Measurements from ENCODE around the gene COL4A5.

The COL4A5 gene

DNA sequence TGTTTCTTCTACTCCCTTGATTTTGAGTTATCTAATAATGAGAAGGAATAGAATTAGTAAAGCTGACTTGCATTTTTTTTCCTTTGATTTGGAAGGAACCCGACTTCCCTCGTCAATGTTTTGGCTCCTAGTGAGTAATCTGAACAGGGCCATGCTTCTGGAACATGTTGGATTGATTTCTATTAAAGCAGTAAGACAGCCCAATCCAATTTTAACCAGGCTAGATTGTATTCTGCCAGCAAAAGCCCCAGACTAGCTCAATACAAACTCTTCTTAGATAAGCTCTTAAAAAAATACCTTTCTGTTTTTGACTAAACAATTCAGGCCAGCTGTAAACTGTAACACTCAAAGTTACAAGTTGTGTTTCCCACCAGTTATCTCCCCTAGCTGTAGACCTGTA, 170.5 kb downstream of the COL4A5 start:
- no peak overlapping the region for H3K4me3 ChIP-seq (ENCODE audit: low read depth, low read length)
- DNase-seq (ENCODE audit: low read depth): no peak
- TF ChIP-seq CTCF (IDR thresholded peaks at IDR 0.05; ENCODE audit: low read depth, low read length, missing control alignments): no peak

- no peak for TF ChIP-seq CTCF (IDR thresholded peaks at IDR 0.05; ENCODE audit: low read depth, low read length, missing control alignments)
- no peak overlapping the region for H3K4me3 ChIP-seq (ENCODE audit: low read depth, low read length)
- no peak for DNase-seq (ENCODE audit: low read depth)
Observed at GRCh38 chrX:108614616-108615015, 175.0 kb downstream of the COL4A5 start.

DNA sequence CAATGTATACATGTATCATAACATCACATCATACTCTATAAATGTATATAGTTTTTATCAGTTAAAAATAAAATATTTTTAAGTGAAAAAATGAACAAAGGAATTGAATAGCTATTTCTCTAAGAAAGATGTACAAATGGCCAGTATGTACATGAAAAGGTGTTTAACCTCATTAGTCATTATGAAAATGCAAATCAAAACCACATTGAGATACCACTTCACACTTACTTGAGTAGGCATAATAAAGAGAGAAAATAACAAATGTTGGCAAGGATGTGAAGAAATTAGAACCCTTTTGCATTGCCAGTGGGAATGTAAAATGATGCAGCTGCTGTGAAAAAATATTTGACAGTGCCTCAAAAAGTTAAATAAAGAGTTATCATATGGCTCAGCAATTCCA, 201.2 kb downstream of the COL4A5 start:
- DNase-seq (ENCODE audit: low read depth): no peak
- no peak overlapping the region for H3K4me3 ChIP-seq (ENCODE audit: low read depth, low read length)
- no peak for TF ChIP-seq CTCF (IDR thresholded peaks at IDR 0.05; ENCODE audit: low read depth, low read length, missing control alignments)

- no peak for DNase-seq (ENCODE audit: low read depth)
- TF ChIP-seq CTCF (IDR thresholded peaks at IDR 0.05; ENCODE audit: low read depth, low read length, missing control alignments): no peak
- H3K4me3 ChIP-seq (ENCODE audit: low read depth, low read length): no peak overlapping the region
Observed at GRCh38 chrX:108641589-108642272, 202.1 kb downstream of the COL4A5 start.

DNA sequence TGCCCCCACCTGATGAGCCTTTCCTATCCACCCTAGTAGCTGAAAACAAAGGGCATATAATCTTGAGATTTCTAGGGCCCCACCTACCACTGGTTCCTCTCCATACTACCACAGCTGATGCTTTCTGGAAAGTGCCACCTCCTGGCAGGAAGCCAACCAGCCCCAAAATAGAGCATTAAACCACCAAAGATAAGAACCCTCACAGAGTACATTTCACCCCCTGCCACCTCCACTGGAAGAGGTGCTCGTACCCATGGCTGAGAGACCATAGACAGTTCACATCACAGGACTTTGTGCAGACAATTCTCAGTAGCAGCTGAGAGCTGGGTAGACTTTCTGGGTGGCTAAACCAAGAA, 202.6 kb downstream of the COL4A5 start:
- no peak for DNase-seq (ENCODE audit: low read depth)
- no peak overlapping the region for H3K4me3 ChIP-seq (ENCODE audit: low read depth, low read length)
- no peak for TF ChIP-seq CTCF (IDR thresholded peaks at IDR 0.05; ENCODE audit: low read depth, low read length, missing control alignments)

DNA sequence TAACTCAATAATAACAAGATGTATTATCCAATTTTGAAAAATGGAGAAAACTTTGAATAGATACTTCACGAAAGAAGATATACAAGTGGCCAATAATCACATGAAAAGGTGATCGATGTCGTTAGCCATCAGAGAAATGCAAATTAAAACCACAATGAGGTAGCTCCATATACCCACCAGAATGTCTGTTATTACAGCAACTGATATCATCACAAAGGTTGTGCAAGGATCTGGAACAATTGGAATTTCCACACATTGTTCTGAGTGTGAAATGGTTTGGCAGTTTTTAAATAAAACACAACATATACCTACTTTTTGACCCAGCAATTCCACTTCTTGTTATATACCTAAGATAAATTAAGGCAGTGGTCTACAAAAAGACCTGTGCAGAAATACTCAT, 225.1 kb downstream of the COL4A5 start:
- no peak overlapping the region for H3K4me3 ChIP-seq (ENCODE audit: low read depth, low read length)
- TF ChIP-seq CTCF (IDR thresholded peaks at IDR 0.05; ENCODE audit: low read depth, low read length, missing control alignments): no peak
- DNase-seq (ENCODE audit: low read depth): no peak

- no peak for DNase-seq (ENCODE audit: low read depth)
- TF ChIP-seq CTCF (IDR thresholded peaks at IDR 0.05; ENCODE audit: low read depth, low read length, missing control alignments): no peak
- no peak overlapping the region for H3K4me3 ChIP-seq (ENCODE audit: low read depth, low read length)
Observed at GRCh38 chrX:108666101-108666500, 226.5 kb downstream of the COL4A5 start.

All from GM12864 (cell line).